ENCODE data around the gene SUMF1.

Gene SUMF1

DNA sequence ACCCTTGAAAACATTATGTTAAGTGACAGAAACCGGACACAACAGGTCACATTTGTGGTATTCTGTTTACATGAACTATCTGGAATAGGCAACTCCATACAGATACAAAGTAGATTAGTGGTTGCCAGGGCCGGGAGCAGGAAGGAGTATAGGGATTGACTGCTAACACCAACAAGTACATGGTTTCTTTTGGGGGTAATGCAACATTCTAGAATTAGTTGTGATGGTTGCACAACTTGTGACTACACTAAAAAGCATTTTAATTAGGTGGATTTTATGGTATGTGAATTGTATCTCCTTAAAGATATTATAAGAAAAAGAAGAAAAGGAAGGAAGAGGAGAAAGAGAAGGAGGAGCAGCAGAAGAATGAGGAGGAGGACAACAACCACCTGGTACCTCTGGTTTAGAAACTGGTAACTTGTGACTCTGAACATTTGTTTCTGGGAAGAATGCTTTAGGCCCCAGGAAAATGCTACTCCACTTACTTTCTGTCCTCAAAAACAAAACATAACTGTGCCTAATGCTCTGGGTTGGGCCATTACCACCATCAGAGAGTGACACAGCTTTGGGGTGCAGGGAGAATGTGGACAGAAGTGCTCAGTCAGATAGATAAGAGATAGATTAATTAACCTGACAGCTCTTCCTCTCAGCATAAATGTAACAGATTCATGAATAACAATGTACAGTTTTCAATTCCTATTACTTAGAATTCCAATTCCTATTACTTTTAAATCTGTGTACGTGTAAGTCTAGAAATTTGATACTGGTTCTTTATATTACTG, 143.6 kb downstream of the SUMF1 start:
- TF ChIP-seq YY1 (IDR thresholded peaks at IDR 0.05; ENCODE audit: low read depth) (no peak), EGR1 (IDR thresholded peaks at IDR 0.05) (no peak), EP300 (IDR thresholded peaks at IDR 0.05; ENCODE audit: borderline replicate concordance) (no peak), CEBPB (IDR thresholded peaks at IDR 0.05) (no peak)
- TF ChIP-seq, protein P1, sequence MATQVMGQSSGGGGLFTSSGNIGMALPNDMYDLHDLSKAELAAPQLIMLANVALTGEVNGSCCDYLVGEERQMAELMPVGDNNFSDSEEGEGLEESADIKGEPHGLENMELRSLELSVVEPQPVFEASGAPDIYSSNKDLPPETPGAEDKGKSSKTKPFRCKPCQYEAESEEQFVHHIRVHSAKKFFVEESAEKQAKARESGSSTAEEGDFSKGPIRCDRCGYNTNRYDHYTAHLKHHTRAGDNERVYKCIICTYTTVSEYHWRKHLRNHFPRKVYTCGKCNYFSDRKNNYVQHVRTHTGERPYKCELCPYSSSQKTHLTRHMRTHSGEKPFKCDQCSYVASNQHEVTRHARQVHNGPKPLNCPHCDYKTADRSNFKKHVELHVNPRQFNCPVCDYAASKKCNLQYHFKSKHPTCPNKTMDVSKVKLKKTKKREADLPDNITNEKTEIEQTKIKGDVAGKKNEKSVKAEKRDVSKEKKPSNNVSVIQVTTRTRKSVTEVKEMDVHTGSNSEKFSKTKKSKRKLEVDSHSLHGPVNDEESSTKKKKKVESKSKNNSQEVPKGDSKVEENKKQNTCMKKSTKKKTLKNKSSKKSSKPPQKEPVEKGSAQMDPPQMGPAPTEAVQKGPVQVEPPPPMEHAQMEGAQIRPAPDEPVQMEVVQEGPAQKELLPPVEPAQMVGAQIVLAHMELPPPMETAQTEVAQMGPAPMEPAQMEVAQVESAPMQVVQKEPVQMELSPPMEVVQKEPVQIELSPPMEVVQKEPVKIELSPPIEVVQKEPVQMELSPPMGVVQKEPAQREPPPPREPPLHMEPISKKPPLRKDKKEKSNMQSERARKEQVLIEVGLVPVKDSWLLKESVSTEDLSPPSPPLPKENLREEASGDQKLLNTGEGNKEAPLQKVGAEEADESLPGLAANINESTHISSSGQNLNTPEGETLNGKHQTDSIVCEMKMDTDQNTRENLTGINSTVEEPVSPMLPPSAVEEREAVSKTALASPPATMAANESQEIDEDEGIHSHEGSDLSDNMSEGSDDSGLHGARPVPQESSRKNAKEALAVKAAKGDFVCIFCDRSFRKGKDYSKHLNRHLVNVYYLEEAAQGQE (IDR thresholded peaks at IDR 0.05; ENCODE audit: low read depth), result no peak

DNA sequence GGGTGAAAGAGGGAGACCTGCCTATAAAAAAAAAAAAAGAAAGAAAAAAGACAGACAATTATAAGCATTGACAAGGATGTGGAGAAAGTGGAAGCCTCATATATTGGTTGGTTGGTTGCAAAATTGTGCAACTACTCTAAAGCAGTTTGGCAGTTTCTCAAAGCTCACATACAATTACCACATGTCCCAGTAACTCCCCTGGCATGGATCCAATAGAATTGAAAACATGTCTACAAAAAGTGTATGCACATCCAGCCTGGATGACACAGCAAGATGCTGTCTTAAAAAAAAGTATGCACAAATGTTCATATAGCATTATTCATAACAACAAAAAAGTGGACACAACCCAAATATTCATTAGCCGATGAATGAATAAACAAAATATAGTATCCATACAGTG, 144.4 kb downstream of the SUMF1 start:
- TF ChIP-seq EP300 (IDR thresholded peaks at IDR 0.05; ENCODE audit: borderline replicate concordance), result no peak
- TF ChIP-seq, protein P1 (IDR thresholded peaks at IDR 0.05; ENCODE audit: low read depth), result no peak
- TF ChIP-seq ZBTB7A (IDR thresholded peaks at IDR 0.05; ENCODE audit: low read depth), result no peak
- no peak for TF ChIP-seq CREB1 (IDR thresholded peaks at IDR 0.05; ENCODE audit: low read depth)
- TF ChIP-seq TCF12 (IDR thresholded peaks at IDR 0.05; ENCODE audit: low read depth), result no peak
- TF ChIP-seq FOXM1 (IDR thresholded peaks at IDR 0.05; ENCODE audit: borderline replicate concordance, low read depth), result no peak
- TF ChIP-seq, protein P2, sequence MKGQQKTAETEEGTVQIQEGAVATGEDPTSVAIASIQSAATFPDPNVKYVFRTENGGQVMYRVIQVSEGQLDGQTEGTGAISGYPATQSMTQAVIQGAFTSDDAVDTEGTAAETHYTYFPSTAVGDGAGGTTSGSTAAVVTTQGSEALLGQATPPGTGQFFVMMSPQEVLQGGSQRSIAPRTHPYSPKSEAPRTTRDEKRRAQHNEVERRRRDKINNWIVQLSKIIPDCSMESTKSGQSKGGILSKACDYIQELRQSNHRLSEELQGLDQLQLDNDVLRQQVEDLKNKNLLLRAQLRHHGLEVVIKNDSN (IDR thresholded peaks at IDR 0.05), result no peak
- TF ChIP-seq, protein P3, sequence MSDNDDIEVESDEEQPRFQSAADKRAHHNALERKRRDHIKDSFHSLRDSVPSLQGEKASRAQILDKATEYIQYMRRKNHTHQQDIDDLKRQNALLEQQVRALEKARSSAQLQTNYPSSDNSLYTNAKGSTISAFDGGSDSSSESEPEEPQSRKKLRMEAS (IDR thresholded peaks at IDR 0.05), result no peak
- TF ChIP-seq TAF1 (IDR thresholded peaks at IDR 0.05; ENCODE audit: low read depth), result no peak
- TF ChIP-seq RAD21 (IDR thresholded peaks at IDR 0.05; ENCODE audit: low read depth), result no peak
- TF ChIP-seq EGR1 (IDR thresholded peaks at IDR 0.05), result no peak
- no peak for TF ChIP-seq YY1 (IDR thresholded peaks at IDR 0.05; ENCODE audit: low read depth)
- no peak for TF ChIP-seq TEAD4 (IDR thresholded peaks at IDR 0.05)
- no peak for TF ChIP-seq CEBPB (IDR thresholded peaks at IDR 0.05)
- no peak for TF ChIP-seq NFIC (IDR thresholded peaks at IDR 0.05)

DNA sequence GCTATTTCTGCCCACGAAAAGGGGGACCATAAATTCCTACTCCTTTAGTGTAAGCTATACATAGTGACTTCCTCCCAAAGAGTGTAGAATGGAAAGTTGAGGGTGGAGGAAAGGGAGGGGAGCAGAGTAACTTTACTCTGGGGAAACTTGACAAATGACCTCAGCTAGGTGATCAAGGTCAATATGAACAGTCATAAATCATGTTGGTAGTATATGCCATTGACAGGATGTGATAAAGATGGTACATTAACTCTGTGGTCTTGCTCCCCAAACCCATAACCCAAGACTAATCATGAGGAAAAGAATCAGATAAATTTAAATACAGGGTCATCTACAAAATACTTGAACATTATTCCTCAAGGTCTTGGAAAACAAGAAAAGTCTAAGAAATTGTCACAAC, 145.3 kb downstream of the SUMF1 start:
- no peak for TF ChIP-seq EP300 (IDR thresholded peaks at IDR 0.05; ENCODE audit: borderline replicate concordance)

DNA sequence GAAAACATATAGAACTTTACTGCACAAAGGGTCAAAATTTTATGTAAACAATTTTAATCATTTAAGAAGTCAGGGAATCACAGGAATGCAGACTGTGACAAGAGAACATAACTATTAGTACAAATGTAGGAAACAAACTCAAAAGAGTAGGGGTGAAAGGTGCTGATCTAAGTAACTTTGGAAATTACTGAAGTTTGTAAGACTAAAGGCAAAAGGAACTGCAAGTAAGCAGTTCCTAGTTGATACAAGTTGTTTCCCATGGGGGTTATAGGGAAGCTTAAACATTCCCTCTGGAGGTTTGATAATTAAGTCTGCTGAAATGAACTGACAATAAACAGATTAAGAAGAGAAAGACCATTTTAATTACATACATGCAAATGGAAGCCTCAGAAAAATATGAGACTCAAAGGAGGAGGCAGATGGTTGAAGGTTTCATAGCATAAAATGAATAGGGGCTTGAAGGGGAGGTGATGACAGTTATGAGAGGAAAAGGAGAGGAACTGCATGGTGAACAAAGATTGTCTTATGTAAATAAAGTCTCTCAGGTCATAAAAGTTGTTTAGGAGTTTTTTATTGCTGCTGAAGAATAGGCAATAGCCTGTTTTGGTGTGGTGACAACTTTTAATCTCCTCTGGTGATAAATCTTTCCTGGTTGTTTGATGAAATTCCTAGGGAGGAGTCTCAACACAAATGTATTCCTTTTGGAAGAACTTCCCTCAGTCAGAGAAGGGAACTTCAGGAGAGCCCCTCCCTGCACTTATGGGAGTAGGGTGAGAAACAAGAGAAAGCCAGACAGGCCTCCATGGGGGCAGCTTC, 146.8 kb downstream of the SUMF1 start:
- TF ChIP-seq EP300 (IDR thresholded peaks at IDR 0.05; ENCODE audit: borderline replicate concordance), result no peak
- TF ChIP-seq NFIC (IDR thresholded peaks at IDR 0.05), result no peak
- TF ChIP-seq YY1 (IDR thresholded peaks at IDR 0.05; ENCODE audit: low read depth), result no peak
- TF ChIP-seq CEBPB (IDR thresholded peaks at IDR 0.05), result no peak
- TF ChIP-seq, protein P1 (IDR thresholded peaks at IDR 0.05; ENCODE audit: low read depth), result no peak
- TF ChIP-seq, protein P2 (IDR thresholded peaks at IDR 0.05), result no peak
- TF ChIP-seq RAD21 (IDR thresholded peaks at IDR 0.05; ENCODE audit: low read depth), result no peak
- no peak for TF ChIP-seq FOXM1 (IDR thresholded peaks at IDR 0.05; ENCODE audit: borderline replicate concordance, low read depth)
- no peak for TF ChIP-seq ZBTB7A (IDR thresholded peaks at IDR 0.05; ENCODE audit: low read depth)
- no peak for TF ChIP-seq TCF12 (IDR thresholded peaks at IDR 0.05; ENCODE audit: low read depth)
- no peak for TF ChIP-seq TEAD4 (IDR thresholded peaks at IDR 0.05)
- no peak for TF ChIP-seq CREB1 (IDR thresholded peaks at IDR 0.05; ENCODE audit: low read depth)

Measured in Ishikawa (cell line).